Urinary bladder (tissue), 4 donors: Measurements from ENCODE around the gene MAMSTR. TPM values are rescaled to one million over a fixed set of nuclear protein-coding genes. Genes with fewer than 3 reads are reported as not detected.
"Not testable (repeated sequence)": the region's sequence is repeated elsewhere in the genome, so short reads cannot be mapped to it uniquely, and the experiment has no call there.

Experiments used
- DNase-seq: peaks from one replicate; pipeline ENCODE4 v3.0.0-alpha.2; 2015; ENCODE audit errors: extremely low spot score
- H3K27ac ChIP-seq: one replicate; pipeline ENCODE4 v1.5.1; 2013; ENCODE audit warnings: low read depth, mild to moderate bottlenecking, moderate library complexity
- H3K36me3 ChIP-seq: one replicate; pipeline ENCODE4 v1.6.1; 2013; ENCODE audit warnings: mild to moderate bottlenecking, moderate library complexity; ENCODE audit not compliant: insufficient read depth
- H3K4me1 ChIP-seq: one replicate; pipeline ENCODE4 v1.6.1; 2013; ENCODE audit warnings: mild to moderate bottlenecking, moderate library complexity; ENCODE audit not compliant: insufficient read depth
- H3K4me3 ChIP-seq: one replicate; pipeline ENCODE4 v1.5.1; 2013; ENCODE audit warnings: low read depth, low read length
- WGBS: extraction: QIAGEN DNeasy Blood & Tissue Kit; methylation state at CpG from one replicate; pipeline ENCODE4 v1.1.7; 2013; 5-methylcytosine and 5-hydroxymethylcytosine counted together
- polyA plus RNA-seq: library from polyadenylated mRNA; stranded (reverse); fragments of 200-250 nt; gene quantifications from one replicate; pipeline ENCODE4 v1.2.3, GENCODE V29; 2013
- total RNA-seq: library from RNA; depleted of rRNA; stranded (reverse); fragments of >200 nt; gene quantifications from one replicate; pipeline ENCODE4 v1.2.3, GENCODE V29; 2014
- donor health status: healthy with polysubstance abuse.
- donor health status: healthy.

The MAMSTR gene
- total and polyA plus RNA-seq, 2 donors: 2.5 to 3.0 TPM

GRCh38 chr19:48718106-48718505, 1.4 kb downstream of the MAMSTR start:
- 91% methylated on average over 13 of the region's 13 CpGs for WGBS
- not testable (repeated sequence) for DNase-seq, H3K4me1 ChIP-seq, H3K4me3 ChIP-seq, H3K36me3 ChIP-seq, H3K27ac ChIP-seq

GRCh38 chr19:48716562-48717291, 2.8 kb downstream of the MAMSTR start:
- WGBS: 4% methylated on average over 24 of the region's 24 CpGs
- H3K4me1 ChIP-seq: no peaks in the 10 kb centered on the region
- H3K27ac ChIP-seq: no peak overlapping the region
- H3K36me3 ChIP-seq: no peaks in the 10 kb centered on the region
- no peak for DNase-seq
- H3K4me3 ChIP-seq: peak overlapping the region; percentile 4

GRCh38 chr19:48715681-48716171, 3.8 kb downstream of the MAMSTR start:
- Histone ChIP-seq H3K36me3 (no peaks in the 10 kb centered on the region), H3K4me3 (no peak overlapping the region), H3K4me1 (no peaks in the 10 kb centered on the region), H3K27ac (no peak overlapping the region)
- 44% methylated on average over 19 of the region's 19 CpGs for WGBS
- DNase-seq: no peak

GRCh38 chr19:48714759-48715675, 4.5 kb downstream of the MAMSTR start:
- H3K4me3 ChIP-seq: peak overlapping the region; percentile 31
- H3K27ac ChIP-seq: peak overlapping the region; percentile 84
- H3K4me1 ChIP-seq: no peaks in the 10 kb centered on the region
- 60% methylated on average over 26 of the region's 26 CpGs for WGBS
- H3K36me3 ChIP-seq: no peaks in the 10 kb centered on the region
- DNase-seq: no peak

- WGBS: under 1% methylated on average over 67 of the region's 67 CpGs
- Histone ChIP-seq H3K36me3 (no peaks in the 10 kb centered on the region), H3K4me1 (no peaks in the 10 kb centered on the region), H3K27ac (peak overlapping the region; percentile 84), H3K4me3 (peak overlapping the region; percentile 56)
- peak; percentile 99 for DNase-seq
These were observed 5.4 kb downstream of the MAMSTR start for GRCh38 chr19:48713864-48714755.

- peak overlapping the region; percentile 56 for H3K4me3 ChIP-seq
- no peaks in the 10 kb centered on the region for H3K4me1 ChIP-seq
- DNase-seq: no peak
- peak overlapping the region; percentile 54 for H3K27ac ChIP-seq
- 14% methylated on average over 25 of the region's 25 CpGs for WGBS
- no peaks in the 10 kb centered on the region for H3K36me3 ChIP-seq
These were observed 6.3 kb downstream of the MAMSTR start for GRCh38 chr19:48713041-48713863.

- WGBS: 90% methylated on average over 4 of the region's 4 CpGs
- DNase-seq: no peak
- Histone ChIP-seq H3K27ac (no peak overlapping the region), H3K4me1 (no peaks in the 10 kb centered on the region), H3K4me3 (no peak overlapping the region), H3K36me3 (no peaks in the 10 kb centered on the region)
These were observed 8.3 kb downstream of the MAMSTR start for GRCh38 chr19:48711106-48711662.

- WGBS: 50% methylated on average over 11 of the region's 11 CpGs
- Histone ChIP-seq H3K27ac (no peak overlapping the region), H3K4me3 (no peak overlapping the region), H3K36me3 (no peaks in the 10 kb centered on the region), H3K4me1 (no peaks in the 10 kb centered on the region)
- DNase-seq: no peak
These were observed 11.1 kb downstream of the MAMSTR start for GRCh38 chr19:48708471-48708870.

GRCh38 chr19:48705431-48705830, 14.1 kb downstream of the MAMSTR start:
- Histone ChIP-seq H3K27ac (no peak overlapping the region), H3K4me1 (no peaks in the 10 kb centered on the region), H3K4me3 (no peak overlapping the region), H3K36me3 (no peaks in the 10 kb centered on the region)
- DNase-seq: no peak
- 35% methylated on average over 2 of the region's 2 CpGs for WGBS

GRCh38 chr19:48703316-48703715, 16.2 kb downstream of the MAMSTR start:
- Histone ChIP-seq H3K36me3 (no peaks in the 10 kb centered on the region), H3K27ac (no peak overlapping the region), H3K4me3 (no peak overlapping the region), H3K4me1 (no peaks in the 10 kb centered on the region)
- DNase-seq: no peak
- WGBS: 98% methylated on average over 23 of the region's 23 CpGs

GRCh38 chr19:48702701-48703100, 16.8 kb downstream of the MAMSTR start:
- DNase-seq: no peak
- no peaks in the 10 kb centered on the region for H3K4me1 ChIP-seq
- WGBS: 91% methylated on average over 13 of the region's 13 CpGs
- H3K4me3 ChIP-seq: no peak overlapping the region
- H3K36me3 ChIP-seq: no peaks in the 10 kb centered on the region
- H3K27ac ChIP-seq: no peak overlapping the region

GRCh38 chr19:48698046-48698445, 21.5 kb downstream of the MAMSTR start:
- WGBS: 51% methylated on average over 4 of the region's 4 CpGs
- DNase-seq: no peak
- Histone ChIP-seq H3K4me3 (no peak overlapping the region), H3K27ac (no peak overlapping the region), H3K36me3 (no peaks in the 10 kb centered on the region), H3K4me1 (no peaks in the 10 kb centered on the region)
